ENCODE measurements around the gene ADGRA1.
"Not testable (repeated sequence)": the region's sequence is repeated elsewhere in the genome, so short reads cannot be mapped to it uniquely, and the experiment has no call there.

ADGRA1 gene

GRCh38 chr10:133163889-133164815, 76.4 kb downstream of the ADGRA1 start:
- no peak for DNase-seq (ENCODE audit: low read depth)

DNA sequence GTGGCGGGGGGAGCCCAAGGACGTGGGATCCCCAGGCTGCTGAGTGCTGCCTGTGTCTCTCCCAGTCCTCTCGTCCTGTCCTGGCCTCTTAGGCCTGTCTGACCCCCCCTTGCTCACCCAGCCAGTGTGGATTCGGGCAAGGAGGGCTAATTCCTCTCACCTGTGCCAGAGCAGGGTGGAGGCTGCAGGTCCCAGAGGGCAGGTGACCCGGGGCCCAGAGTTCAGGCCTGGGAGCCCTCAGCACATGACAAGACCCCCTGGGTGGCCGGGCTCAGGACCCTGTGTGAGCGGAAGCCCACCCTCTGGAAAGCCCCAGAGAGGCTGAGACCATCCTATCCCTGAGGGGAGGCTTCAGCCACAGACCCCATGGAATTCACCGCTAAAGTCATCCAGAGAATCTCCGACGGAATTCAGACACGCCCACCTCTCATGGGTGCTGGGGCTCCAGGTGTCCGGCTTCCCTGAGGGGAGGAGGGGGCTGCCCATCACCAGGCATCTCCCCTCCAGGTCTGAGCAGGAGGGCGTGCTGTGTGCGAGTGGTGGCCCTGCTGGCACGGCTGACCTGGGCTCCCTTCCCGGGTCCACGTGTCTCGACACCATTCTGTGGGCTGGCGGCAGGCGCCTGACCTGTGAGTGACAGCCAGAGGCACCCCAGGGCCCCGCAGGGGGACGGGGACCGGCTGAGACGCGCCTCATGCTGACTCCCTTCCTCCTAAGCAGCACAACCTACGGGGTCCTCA, 77.3 kb downstream of the ADGRA1 start:
- DNase-seq (ENCODE audit: low read depth): no peak

- no peak for DNase-seq (ENCODE audit: low read depth)
These were observed 78.1 kb downstream of the ADGRA1 start for GRCh38 chr10:133165556-133166503.

- no peak for DNase-seq (ENCODE audit: low read depth)
These were observed 78.7 kb downstream of the ADGRA1 start for GRCh38 chr10:133166504-133166827.

DNA sequence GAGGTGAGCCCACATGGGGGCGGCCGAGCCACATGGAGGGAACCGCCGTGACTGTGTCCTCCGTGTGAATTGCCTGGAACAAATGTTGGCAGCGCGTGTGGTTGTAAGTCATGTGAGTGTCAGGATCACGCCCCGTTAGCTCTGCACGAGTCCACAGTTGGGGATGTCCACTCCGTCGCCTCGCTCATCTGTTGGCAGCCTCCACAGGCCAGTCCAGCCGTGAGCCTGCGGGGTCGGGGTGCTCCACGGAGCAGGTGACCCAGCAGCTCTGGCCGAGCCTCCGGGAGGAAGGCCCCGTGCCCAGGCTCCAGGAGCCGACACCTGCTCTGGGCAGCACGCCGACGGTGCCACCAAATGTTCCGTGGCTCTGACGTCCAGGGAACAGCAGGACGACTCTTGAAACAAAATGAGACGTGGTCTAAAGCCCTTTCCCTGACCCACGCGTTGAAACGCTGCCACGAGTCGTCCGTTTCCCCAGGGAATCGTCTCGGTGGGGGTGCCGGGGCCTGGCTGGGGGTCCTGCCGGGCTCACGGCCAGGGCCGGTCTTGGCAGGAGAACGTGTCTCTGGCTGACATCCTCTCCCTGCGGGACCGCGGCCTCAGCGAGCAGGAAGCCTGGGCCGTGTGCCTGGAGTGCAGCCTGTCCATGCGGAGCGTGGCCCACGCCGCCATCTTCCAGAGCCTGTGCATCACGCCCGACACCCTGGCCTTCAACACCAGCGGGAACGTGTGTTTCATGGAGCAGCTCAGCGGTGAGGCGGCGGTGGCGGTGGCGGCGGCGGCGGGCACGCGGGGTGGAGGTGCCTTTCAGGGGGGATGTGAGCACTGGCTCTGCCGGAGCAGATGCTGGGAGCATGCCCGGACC, 79.3 kb downstream of the ADGRA1 start:
- DNase-seq (ENCODE audit: low read depth): no peak

- DNase-seq (ENCODE audit: low read depth): no peak
These were observed 80.2 kb downstream of the ADGRA1 start for GRCh38 chr10:133167693-133168616.

GRCh38 chr10:133168617-133169031, 80.9 kb downstream of the ADGRA1 start:
- no peak for DNase-seq (ENCODE audit: low read depth)

DNA sequence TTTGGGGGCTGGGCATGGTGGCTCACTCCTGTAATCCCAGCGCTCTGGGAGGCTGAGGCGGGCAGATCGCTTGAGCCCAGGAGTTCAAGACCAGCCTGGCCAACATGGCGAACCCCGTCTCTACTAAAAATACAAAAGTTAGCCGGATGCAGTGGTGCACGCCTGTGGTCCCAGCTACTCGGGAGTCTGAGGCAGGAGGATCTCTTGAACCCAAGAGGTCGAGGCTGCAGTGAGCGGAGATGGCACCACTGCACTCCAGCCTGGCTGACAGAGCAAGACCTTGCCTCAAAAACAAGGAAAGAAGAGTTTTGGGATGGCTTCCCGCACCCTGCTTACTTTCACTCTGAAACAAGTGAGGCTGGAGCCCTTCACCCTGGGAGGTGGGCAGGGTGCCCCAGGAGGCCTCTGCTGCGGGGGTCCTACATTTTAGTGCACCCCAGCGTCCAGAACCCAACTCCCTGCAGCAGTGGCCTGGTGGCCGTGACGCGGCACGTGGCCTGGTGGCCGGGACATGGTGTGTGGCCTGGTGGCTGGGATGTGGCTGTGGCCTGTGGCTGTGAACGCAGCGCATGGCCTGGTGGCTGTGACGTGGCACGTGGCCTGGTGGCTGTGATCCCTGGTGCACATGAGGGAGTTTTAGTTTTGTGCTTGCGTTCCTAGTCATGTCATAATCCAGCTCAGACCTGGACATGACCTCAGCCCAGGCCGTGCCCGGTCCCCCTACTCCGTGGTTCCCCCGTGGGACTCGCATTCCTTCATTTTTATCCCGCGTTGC, 81.6 kb downstream of the ADGRA1 start:
- DNase-seq (ENCODE audit: low read depth): no peak

- no peak for DNase-seq (ENCODE audit: low read depth)
These were observed 82.4 kb downstream of the ADGRA1 start for GRCh38 chr10:133170092-133170491.

DNA sequence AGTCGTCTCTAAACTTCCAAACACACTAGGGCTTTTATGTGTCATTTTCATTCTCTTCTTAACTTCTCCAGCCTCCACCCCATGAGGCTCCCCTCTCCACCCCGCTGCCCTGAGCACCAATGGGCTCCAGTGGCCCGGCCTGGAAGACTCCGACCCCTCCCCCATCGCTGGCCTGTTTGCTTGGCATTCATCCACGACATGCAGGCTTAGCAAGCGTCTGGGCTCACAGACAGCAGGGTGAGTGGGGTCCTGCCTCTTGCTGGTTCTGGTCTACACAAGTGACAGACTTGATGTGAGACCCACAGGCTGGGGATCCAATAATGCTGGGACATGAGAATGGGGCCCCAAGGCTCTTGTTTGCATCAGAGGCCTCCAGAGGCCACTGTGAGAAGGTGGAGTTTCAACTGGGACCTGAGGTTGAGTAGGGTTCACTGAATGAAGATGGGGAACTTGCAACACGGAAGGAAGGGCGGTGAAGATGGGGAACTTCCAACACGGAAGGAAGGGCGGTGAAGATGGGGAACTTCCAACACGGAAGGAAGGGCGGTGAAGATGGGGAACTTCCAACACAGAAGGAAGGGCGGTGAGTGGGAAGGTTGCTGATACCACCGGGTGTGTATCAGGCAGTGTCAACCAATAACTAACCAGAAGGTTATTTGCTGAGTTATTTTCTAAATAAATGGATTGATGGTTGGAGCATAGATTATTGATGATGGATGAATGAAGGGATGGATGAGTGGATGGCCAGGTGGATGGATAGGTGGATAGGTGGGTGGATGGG, 86.3 kb downstream of the ADGRA1 start:
- DNase-seq (ENCODE audit: low read depth): no peak

- DNase-seq (ENCODE audit: low read depth): no peak
These were observed 87.1 kb downstream of the ADGRA1 start for GRCh38 chr10:133174689-133175263.

DNA sequence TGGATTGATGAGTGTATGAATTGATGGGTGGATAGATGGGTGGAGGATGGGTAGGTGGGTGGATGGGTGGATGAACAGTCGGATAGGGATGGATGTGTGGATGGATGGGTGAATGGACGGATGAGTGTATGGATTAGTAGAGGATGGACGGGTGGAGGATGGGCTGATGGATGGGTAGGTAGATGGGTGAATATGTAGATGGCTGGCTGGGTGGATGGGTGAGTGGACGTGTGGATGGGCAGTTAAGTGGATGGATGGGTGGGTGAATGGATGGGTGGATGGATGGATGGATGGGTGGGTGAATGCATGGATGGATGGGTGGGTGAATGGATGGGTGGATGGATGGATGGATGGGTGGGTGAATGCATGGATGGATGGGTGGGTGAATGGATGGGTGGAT, 87.9 kb downstream of the ADGRA1 start:
- DNase-seq (ENCODE audit: low read depth): not testable (repeated sequence)

DNA sequence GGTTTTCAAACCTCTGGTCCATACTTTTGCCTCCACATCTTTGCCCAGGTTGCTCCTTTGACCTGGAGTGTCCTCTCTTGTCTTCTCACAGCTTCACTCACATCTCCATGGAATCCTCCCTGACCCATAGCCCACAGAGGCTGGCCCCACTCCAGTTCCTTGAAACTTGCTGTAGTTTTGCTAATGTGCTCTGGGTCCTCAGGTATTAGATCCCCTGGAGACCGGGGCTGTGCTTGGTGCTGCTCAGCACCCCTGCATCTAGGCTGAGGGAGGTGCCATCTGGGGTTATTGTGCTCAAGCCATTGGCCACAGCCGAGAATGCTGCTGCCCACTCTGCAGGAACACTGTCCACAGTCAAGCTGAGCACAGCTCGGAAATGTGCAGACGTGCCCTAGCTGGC, 88.8 kb downstream of the ADGRA1 start:
- DNase-seq (ENCODE audit: low read depth): no peak

- no peak for DNase-seq (ENCODE audit: low read depth)
These were observed 89.8 kb downstream of the ADGRA1 start for GRCh38 chr10:133177380-133178157.

DNA sequence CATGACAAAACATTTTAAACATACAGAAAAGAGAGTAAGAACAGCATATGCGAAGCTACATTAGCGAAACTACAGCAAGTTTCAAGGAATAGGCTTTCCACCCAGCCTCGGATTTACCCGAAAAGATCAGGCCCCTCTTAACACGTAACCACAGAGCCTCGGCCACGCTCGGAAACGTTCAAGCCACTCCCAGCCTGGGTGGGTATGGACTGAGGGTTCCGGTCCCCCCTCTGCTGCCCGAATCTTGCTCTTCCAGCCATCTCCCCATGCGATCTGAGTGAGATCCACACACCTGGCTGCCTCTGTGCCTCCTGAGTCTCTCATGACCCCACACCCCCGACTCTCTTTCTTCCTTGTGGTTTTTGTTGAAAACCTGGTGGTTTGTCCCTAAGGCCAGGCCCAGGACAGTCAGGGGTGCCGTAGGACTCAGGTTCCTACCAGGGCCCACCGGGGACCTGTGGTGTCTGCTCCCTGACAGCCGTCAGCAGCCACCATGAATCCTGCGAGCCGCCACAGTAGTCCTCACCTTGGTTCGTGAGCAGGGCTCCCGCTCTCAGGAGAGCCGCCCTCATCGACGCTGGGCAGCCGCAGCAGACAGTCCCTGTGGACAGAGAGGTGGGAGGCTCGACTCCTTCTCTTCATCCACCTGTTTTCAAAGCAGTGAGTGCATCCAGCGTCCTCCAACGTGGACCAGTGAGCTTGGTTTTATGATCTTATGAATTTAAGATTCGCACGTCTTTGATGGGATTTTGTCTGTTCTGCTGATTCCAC, 90.8 kb downstream of the ADGRA1 start:
- no peak for DNase-seq (ENCODE audit: low read depth)

DNA sequence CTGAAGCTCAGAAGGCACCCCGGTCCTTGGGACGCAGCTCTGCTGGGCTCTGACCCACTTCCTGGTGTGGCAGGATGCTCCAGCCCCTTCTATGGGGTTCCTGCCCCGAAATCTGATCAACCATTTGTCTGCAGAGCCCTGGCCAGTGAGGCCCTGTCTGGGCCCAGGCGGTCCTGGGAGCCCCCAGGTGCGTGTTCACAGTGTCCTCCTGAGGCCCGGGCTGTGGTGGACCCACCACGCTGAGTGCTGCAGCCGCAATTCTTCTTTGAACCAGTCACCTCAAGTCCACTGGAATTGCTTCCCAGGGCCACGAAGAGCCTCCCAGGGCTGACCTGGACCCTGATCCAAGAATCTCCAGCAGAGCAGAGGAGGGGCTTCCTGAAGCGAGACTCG, 91.4 kb downstream of the ADGRA1 start:
- DNase-seq (ENCODE audit: low read depth): no peak
